HG03571 (cell line): ENCODE measurements around the gene ZBTB24.

Source experiments
- ATAC-seq: cut with Tn5 transposase; IDR thresholded peaks from one replicate; pipeline ENCODE4 v1.9.1; 2021; ENCODE audit not compliant: unreplicated experiment

Gene ZBTB24

DNA sequence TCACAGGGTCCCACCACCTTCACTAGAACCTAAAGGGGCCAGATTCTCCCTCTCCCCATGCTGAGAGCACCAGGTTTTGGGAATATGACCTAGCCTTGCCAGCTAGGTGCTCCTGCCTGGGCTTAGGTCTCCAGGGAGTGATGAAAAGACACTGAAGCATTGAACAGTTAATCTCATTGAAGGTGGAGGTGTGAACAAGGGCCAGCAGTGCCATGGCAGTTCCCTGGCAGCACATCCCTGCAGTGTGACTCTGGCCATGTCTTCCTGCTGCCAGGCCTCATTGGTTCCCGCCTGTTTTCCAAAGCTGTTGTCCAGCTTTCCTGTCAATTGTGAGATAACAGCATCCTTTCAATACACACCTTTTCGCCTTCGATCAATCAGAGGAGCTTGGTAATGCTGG is 53.5 kb downstream of the ZBTB24 start:
- ATAC-seq = no peak

DNA sequence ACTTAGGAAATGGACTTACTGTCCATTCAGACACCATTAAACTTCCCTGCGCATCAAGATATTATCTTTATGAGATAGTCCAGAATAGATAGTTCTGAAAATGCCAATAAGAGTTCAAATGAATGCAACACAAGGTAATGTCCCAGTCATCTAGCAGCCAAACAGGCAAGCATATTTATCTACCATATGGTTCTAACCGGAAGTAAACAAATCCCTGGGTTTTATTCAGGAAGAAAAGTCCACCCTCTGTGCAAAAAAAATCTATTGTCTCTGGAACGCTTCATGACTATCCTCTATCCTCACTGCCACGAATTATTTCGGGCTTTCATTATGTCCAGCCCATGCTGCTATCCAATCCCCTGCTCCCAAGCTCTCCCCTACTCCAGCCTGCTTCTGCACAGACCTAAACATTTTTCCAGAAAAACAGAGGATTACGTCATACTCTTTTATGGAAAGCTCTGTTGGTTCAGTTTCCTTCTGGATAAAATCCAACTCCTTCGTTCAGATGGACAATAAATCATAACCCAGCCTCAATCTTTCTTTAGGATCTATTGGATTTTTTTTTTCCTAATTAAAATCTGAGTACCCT is 54.0 kb downstream of the ZBTB24 start:
- ATAC-seq = no peak

DNA sequence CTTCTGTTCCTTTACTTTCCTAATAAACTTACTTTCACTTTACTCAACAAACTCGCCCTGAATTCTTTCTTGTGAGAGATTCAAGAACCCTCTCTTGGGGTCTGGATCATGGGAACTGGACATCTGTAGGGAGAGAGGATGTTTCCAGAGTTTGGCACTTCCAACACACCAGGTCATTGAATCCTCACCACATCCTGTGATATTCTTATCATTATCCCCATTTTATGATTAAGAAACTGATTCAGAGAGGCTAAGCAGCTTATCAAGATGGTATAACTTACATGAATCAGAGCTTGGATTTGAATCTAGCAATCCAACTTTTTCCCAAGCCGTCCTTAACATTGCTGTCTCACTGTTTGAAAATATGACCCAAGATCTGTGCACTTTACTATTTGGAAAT is 58.1 kb downstream of the ZBTB24 start:
- no peak for ATAC-seq

DNA sequence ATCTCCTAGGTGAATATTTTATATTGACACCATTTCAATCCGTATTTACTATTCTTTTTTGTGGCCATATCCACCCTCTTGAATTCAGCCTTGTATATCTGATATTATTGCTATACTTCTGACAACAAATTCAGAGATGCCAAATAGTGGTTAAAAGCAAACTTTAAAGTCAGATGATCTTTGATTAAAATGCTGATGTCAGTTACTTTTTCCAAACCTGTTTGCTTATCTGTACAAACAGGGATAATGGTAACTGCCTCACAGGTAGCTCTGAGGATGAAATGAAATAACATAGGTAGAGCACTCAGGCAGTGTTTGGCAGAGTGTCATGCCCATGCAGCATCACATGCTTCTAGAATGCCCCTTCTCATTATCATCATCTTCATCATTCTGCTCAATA is 61.8 kb downstream of the ZBTB24 start:
- ATAC-seq = no peak

DNA sequence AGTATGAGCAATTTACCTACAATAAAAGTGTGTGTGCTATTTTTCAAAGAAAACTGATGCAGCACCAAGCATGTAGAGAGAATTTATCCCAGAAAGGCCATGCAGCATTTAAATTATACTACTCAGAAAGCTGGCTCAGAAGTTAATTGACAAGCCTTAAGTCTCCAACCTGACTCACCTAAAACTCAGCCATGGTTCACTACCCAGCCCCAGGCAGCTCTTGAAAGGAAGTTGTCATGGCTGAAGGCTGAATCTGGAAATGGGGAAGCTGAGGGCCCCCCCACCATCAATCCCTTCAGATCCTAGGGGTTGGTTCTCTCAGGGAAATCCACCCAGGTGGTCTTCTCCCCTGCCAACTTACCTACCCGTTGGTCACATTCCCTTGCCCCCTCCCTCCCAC is 62.3 kb downstream of the ZBTB24 start:
- ATAC-seq = no peak

DNA sequence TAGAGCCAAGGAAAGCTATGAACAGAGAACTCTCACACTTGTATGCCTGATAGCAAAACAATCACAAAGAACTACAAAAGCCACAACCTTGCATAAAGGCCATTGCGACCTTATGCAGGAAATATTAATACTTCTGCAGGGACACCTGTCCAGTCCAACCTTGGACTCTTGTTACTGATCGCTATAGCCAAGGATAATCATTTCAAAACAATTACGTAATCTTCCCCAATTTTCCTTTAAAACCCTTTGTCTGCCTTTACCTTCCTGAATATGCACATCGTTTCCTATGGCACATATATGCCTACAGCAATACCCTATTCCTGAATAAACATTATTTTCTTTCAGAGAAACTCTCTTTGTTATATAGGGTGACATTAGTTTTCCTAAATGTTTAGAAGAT is 65.4 kb downstream of the ZBTB24 start:
- no peak for ATAC-seq
